BJ (cell line): ENCODE data around the gene SP7. TPM values are rescaled to one million over a fixed set of nuclear protein-coding genes. Genes with fewer than 3 reads are reported as not detected.

Source experiments
- CTCF ChIA-PET: fragments of 350-600 bp; formaldehyde crosslinking; extraction: SDS; loops from one replicate; lab custom pipeline; 2021; ENCODE audit warnings: antibody characterized with exemption, inconsistent platforms; lab: Yijun Ruan, JAX
- POLR2A ChIA-PET: fragments of 300-600 bp; sonication (Branson Sonifier 250); formaldehyde crosslinking; extraction: SDS; loops from one replicate; lab custom pipeline; 2021; ENCODE audit warnings: antibody characterized with exemption; lab: Charles Lee
- DNase-seq: peaks from one replicate; pipeline ENCODE4 v3.0.0-alpha.2; 2011; ENCODE audit warnings: low read depth
- H3K27me3 ChIP-seq: 2 replicates; pipeline ENCODE4 v1.6.0; 2011; ENCODE audit warnings: low read length; ENCODE audit not compliant: control insufficient read depth, insufficient read depth
- H3K36me3 ChIP-seq: 2 replicates; pipeline ENCODE4 v1.5.1; 2011; ENCODE audit warnings: low read length; ENCODE audit not compliant: control insufficient read depth, insufficient read depth
- H3K4me3 ChIP-seq: 2 replicates; pipeline ENCODE4 v1.5.1; 2011; ENCODE audit warnings: low read depth, mild to moderate bottlenecking, control low read depth, low read length
- polyA minus RNA-seq: library from RNA; depleted of rRNA, polyadenylated mRNA; stranded (reverse); fragments of >200 nt; gene quantifications from 2 replicates; pipeline ENCODE4 v1.2.3, GENCODE V29; 2011; rRNA and poly(A)+ RNA removed
- polyA plus RNA-seq: library from polyadenylated mRNA; depleted of rRNA; stranded (reverse); fragments of >200 nt; gene quantifications from 2 replicates; pipeline ENCODE4 v1.2.3, GENCODE V29; 2011; rRNA removed
- TF ChIP-seq, protein P1 (sequence below): IDR thresholded peaks from 2 replicates; pipeline ENCODE4 v1.5.1; 2011; ENCODE audit warnings: low read depth, mild to moderate bottlenecking, control low read depth, inconsistent platforms, low read length, moderate library complexity; ENCODE audit not compliant: insufficient read depth

SP7 gene
- polyA plus RNA-seq (not detected in 2 replicates), polyA minus RNA-seq (not detected in 2 replicates)

DNA sequence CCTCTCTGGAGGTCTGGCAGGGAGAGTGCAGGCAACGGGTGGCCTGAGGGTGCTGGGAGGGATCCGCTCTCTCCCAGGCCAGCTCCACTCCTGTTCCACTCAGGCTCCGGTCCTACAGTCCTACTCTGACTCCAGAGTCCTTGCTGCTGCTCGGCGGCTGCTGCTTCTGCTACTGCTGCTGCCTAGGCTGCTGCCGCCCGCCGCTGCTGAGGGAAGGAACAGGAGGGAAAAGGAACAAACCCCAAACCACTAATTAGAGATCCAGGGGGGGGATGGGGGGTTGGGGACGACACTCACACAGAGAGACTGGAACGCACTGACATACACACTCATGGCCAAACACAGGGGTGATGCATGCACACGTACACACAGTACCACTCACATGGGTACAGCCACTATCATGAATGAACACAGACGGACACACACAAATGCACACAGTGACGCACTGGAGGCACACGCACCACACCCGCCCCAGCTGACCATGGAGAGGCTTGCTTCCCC is at the start of gene SP7:
Gene SP7, minus strand, starts transcription at position 174 of the 501 bp plus-strand sequence. CDS start 708 bp downstream, outside the sequence.
- Histone ChIP-seq H3K27me3 (peaks cover 41% of the 10 kb centered on the region), H3K4me3 (no peak within 1 kb of the TSS), H3K36me3 (no peaks in the 10 kb centered on the region)
- no peak for DNase-seq
- POLR2A ChIA-PET = no interaction called here
- CTCF ChIA-PET = interaction anchor here (1.5 to 3.1 kb wide), 4 partner anchors 9 to 16 kb away, joined by 4 to 16 read pairs (median 12); partner anchors contain the start of gene AAAS
- TF ChIP-seq, protein P1, sequence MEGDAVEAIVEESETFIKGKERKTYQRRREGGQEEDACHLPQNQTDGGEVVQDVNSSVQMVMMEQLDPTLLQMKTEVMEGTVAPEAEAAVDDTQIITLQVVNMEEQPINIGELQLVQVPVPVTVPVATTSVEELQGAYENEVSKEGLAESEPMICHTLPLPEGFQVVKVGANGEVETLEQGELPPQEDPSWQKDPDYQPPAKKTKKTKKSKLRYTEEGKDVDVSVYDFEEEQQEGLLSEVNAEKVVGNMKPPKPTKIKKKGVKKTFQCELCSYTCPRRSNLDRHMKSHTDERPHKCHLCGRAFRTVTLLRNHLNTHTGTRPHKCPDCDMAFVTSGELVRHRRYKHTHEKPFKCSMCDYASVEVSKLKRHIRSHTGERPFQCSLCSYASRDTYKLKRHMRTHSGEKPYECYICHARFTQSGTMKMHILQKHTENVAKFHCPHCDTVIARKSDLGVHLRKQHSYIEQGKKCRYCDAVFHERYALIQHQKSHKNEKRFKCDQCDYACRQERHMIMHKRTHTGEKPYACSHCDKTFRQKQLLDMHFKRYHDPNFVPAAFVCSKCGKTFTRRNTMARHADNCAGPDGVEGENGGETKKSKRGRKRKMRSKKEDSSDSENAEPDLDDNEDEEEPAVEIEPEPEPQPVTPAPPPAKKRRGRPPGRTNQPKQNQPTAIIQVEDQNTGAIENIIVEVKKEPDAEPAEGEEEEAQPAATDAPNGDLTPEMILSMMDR = no peak

DNA sequence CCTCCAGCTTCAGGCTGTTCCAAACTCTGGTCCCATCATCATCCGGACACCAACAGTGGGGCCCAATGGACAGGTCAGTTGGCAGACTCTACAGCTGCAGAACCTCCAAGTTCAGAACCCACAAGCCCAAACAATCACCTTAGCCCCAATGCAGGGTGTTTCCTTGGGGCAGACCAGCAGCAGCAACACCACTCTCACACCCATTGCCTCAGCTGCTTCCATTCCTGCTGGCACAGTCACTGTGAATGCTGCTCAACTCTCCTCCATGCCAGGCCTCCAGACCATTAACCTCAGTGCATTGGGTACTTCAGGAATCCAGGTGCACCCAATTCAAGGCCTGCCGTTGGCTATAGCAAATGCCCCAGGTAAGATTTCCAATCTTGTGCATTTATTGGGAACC is 47.1 kb upstream of the SP7 start:
- TF ChIP-seq, protein P1 = no peak
- H3K27me3 ChIP-seq = no peaks in the 10 kb centered on the region
- POLR2A ChIA-PET = interaction anchor here (0.6 to 0.7 kb wide), 2 partner anchors 19 to 66 kb away, joined by 4 to 6 read pairs; no protein-coding TSS in a partner anchor
- H3K36me3 ChIP-seq = peaks cover 9% of the 10 kb centered on the region
- no peak overlapping the region for H3K4me3 ChIP-seq
- DNase-seq = no peak
- CTCF ChIA-PET = interaction anchor here (0.7 to 1.7 kb wide), 5 partner anchors 15 to 125 kb away, joined by 3 to 6 read pairs (median 5); no protein-coding TSS in a partner anchor

DNA sequence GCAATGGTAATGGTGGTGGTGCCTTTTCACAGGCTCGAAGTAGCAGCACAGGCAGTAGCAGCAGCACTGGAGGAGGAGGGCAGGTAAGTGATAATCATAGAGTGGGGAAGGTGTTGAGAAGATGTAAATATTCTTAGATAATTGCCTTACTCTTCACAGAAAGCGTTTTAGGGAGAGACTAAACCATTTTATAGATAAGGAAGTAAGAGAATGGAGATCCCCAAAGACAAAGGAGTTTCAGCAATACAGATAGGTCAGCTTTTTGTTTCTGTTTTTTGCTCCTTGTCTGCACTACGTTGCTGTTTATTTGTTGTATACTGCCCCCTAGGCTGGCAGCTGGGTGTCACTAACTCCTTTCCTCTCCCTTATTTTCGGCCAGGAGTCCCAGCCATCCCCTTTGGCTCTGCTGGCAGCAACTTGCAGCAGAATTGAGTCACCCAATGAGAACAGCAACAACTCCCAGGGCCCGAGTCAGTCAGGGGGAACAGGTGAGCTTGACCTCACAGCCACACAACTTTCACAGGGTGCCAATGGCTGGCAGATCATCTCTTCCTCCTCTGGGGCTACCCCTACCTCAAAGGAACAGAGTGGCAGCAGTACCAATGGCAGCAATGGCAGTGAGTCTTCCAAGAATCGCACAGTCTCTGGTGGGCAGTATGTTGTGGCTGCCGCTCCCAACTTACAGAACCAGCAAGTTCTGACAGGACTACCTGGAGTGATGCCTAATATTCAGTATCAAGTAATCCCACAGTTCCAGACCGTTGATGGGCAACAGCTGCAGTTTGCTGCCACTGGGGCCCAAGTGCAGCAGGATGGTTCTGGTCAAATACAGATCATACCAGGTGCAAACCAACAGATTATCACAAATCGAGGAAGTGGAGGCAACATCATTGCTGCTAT is 45.8 kb upstream of the SP7 start:
- DNase-seq = no peak
- CTCF ChIA-PET = interaction anchor here (0.7 to 1.9 kb wide), 4 partner anchors 29 to 58 kb away, joined by 3 to 19 read pairs (median 4); no protein-coding TSS in a partner anchor
- TF ChIP-seq, protein P1 = peak; percentile 38
- peak overlapping the region; percentile 45 for H3K4me3 ChIP-seq
- peaks cover 9% of the 10 kb centered on the region for H3K36me3 ChIP-seq
- no peaks in the 10 kb centered on the region for H3K27me3 ChIP-seq
- POLR2A ChIA-PET = no interaction called here

DNA sequence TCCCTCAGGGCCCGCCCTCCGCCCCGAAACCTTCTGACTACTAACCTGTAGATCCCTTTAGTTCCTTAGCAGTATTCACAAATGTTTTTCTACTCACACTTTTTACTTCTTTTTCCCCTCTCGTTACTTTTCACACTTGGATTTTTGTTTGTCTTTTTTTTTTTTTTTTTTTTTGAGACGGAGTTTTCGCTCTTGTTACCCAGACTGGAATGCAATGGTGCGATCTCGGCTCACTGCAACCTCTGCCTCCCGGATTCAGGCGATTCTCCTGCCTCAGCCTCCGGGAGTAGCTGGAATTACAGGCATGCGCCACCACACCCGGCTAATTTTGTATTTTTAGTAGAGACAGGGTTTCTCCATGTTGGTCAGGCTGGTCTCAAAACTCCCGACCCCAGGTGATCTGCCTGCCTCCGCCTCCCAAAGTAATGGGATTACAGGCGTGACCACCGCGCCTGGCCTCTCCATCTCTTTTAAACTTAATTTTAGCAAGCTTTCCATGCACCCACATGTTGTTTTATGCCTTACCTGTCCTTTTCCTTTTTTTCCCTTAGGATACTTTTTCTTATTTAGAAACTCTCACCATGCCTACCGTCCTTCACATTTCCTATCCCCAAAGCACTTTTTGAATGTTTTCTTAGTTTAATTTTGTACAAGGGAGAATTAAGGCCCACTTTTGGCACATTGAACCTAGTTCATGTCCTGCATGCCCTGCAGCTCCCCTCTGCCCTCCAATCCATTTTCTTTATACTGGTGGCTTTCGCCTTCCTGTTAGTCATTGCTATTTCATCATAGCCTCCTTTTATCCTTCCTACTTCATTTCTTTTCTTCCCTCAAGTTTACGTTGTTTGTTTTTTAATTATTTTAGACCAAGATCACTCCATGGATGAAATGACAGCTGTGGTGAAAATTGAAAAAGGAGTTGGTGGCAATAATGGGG is 44.9 kb upstream of the SP7 start:
- Histone ChIP-seq H3K36me3 (peaks cover 9% of the 10 kb centered on the region), H3K27me3 (no peaks in the 10 kb centered on the region), H3K4me3 (peak overlapping the region; percentile 45)
- TF ChIP-seq, protein P1 = no peak
- no peak for DNase-seq
- POLR2A ChIA-PET = interaction anchor here (0.7 to 0.8 kb wide), 2 partner anchors 37 to 120 kb away, joined by 3 to 15 read pairs; partner anchors contain the start of gene TARBP2
- CTCF ChIA-PET = interaction anchor here (1.5 to 1.9 kb wide), 2 partner anchors 28 to 47 kb away, joined by 3 to 19 read pairs; no protein-coding TSS in a partner anchor
